HG02885 (cell line): Measurements from ENCODE around the gene PLAC8L1.
A peak's percentile ranks its signal among the peaks of the same experiment; 100 is the strongest.

ENCODE experiments used
- ATAC-seq: cut with Tn5 transposase; IDR thresholded peaks from one replicate; pipeline ENCODE4 v1.9.1; 2021; ENCODE audit warnings: mild to moderate bottlenecking; ENCODE audit not compliant: unreplicated experiment, poor library complexity

The PLAC8L1 gene

GRCh38 chr5:146082798-146083197 is 22.6 kb downstream of the PLAC8L1 start:
- peak; percentile 85 for ATAC-seq

DNA sequence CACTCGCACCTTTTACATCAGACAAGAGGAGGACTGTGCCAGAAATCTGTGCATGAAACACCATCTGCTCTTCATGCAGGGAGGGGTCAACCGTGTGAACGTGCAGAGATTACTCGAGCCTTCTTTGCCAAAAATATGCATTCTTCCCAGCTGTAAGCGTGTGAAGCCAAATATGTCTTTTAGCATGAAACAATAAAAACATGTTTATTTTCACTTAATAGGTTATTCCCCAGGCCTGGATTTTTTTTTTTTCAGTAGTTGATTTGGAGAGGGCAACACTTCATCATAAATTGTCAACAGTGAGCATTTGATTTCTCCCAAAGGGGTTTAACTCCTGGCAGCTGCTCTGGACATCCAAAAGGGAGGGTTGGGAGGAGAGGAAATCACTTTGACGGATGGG is 23.8 kb downstream of the PLAC8L1 start:
- ATAC-seq, result no peak

DNA sequence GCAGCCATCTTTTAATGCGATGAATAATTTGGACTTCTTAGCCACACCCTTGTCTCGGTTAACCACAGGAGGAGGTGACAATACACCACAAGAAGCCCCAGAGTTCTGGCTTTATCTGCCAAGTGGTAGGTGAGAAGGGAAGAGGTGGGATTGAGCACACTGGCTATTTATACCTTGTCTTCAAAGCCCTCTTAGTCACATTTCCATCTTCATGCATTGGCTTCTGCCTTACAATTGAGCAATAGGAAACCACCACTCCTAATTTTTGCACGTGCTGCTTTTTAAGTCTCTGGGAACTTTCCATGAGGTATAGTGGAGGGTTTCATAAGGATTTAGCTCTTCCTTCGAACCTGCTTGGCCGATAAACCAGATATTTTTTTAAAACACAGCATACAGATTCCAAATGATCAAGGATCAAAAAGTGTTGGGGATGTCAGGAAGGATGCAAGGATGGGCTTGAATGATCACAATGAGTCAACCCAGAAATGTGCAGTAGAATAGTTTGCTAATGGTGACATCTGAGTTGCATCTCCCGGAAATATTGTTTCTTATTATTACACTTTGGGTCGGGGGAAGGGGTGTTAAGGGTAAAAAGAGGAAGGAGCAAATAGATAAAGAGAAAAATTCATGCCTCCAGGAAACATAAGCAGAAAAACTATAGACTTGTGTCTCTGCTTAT is 25.5 kb downstream of the PLAC8L1 start:
- peak; percentile 44 for ATAC-seq

GRCh38 chr5:146078566-146078965 is 26.8 kb downstream of the PLAC8L1 start:
- no peak for ATAC-seq

DNA sequence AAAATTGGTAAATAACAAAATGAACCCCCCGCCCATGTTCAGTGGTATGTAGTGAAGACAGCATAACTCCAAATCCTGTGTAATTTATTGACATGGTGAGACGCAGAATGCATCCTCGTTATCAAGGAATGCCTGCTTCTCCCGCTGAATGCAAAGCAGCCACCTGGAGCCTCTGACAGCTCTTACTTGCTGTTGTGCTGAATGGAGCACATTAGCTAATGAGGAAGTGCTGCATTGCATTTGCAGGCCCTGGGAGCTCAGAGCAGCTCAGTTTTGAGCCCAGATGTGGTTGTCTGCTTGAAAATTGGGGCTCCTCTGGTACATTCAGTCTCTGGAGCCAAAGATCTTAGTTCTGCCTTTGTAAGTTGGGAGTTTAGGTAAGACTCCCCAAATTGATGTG is 28.9 kb downstream of the PLAC8L1 start:
- no peak for ATAC-seq

GRCh38 chr5:146076028-146076427 is 29.3 kb downstream of the PLAC8L1 start:
- ATAC-seq, result no peak

DNA sequence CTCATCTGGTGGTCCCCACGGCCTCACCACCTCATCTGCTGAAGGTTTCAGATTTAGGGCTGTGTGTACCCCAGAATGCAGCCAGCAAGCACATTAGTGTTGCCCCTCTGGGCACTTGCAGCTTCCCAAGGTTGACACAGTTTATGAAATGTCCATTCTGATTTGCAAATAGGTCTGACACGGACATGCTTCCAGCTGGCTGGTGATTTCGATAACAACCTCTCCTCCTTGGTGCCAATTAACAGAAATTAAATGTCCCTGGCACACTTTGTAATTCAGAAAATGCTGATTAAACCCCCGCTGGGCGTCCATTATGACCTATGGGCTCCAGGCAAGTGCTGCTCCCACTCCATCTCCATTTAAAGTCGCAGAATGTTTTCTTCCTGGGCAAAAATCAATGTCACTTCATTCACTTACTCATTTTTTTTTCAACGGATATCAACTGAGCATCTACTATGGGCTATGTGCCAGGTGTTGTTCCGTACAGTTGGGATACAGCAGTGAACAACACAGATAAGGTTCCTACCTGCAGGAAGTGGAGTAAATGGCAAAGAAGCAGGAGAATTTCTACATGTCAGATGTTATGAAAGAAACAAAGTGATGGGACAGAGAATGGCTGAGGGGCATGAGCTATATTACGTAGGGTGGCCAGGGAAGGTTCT is 32.0 kb downstream of the PLAC8L1 start:
- ATAC-seq, result no peak

DNA sequence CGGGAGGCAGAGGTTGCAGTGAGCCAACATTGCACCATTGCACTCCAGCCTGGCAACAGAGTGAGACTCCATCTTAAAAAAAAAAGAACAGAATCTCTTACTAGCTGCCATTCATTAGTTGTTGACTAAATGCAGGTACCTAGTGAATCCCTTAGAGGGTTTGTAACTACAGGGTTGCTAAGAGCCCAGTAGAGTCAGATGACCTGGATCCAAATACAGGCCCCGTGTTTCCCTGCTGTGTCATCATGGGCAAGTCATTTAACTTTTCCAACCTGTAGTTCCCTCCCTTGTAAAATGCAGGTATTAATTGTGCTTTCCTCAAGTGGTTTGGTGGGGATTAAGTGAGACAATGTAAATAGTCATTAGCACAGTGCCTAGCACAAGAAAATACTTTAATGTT is 32.8 kb downstream of the PLAC8L1 start:
- ATAC-seq, result no peak

- ATAC-seq, result no peak
Observed at GRCh38 chr5:146071171-146071570, 34.2 kb downstream of the PLAC8L1 start.

- ATAC-seq, result no peak
Observed at GRCh38 chr5:146070746-146071145, 34.6 kb downstream of the PLAC8L1 start.

DNA sequence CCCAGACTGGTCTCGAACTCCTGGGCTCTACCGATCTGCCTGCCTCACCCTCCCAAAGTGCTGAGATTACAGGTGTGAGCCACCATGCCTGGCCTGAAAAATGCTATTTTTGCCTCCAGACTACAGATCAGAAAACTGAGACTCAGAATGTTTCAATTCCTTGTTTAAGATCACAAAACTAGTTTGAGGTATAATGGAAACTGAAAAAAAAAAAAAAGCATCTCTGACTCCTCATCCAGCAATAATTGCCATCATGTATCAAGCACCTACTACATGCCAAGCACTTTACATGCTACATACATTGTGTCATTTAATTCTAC is 35.6 kb downstream of the PLAC8L1 start:
- ATAC-seq, result peak; percentile 55

DNA sequence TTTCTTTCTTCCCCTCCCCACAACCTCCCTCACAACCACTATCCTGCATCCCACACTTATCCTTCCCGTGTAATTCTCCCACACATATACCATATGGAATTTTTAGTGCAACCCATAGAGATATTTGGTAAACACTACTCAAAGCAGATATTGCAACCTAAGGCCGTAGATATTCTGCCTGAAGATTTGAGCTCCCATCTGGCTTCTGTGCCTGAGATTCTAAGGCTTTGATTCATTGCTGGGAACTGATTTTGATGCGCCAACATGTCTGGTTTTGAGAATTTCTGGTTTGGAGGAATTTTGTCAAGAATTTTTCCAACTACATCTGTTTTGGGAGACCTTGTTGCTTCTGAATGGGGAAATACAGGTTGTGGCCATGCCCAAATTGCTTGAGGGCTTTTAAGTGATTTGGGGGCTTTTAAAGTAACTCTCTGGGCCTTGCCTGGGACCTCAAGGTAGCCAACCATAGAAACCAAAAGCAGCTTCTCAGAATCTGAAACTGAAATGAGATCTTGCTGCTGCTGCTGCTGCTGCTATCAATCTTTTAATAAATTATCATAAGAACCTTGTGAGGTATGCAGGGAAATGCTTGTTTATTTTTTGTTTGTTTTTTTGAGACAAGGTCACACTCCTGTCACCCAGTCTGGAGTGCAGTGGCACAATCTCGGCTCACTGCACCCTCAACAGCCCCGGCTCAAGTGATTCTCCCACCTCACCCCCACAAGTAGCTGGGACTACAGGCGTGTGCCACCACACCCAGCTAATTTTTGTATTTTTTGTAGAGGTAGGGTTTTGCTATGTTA is 36.2 kb downstream of the PLAC8L1 start:
- ATAC-seq, result peak; percentile 48

GRCh38 chr5:146068206-146068605 is 37.2 kb downstream of the PLAC8L1 start:
- no peak for ATAC-seq

GRCh38 chr5:146066968-146067367 is 38.4 kb downstream of the PLAC8L1 start:
- ATAC-seq, result no peak

GRCh38 chr5:146060221-146060585 is 45.2 kb downstream of the PLAC8L1 start:
- no peak for ATAC-seq

DNA sequence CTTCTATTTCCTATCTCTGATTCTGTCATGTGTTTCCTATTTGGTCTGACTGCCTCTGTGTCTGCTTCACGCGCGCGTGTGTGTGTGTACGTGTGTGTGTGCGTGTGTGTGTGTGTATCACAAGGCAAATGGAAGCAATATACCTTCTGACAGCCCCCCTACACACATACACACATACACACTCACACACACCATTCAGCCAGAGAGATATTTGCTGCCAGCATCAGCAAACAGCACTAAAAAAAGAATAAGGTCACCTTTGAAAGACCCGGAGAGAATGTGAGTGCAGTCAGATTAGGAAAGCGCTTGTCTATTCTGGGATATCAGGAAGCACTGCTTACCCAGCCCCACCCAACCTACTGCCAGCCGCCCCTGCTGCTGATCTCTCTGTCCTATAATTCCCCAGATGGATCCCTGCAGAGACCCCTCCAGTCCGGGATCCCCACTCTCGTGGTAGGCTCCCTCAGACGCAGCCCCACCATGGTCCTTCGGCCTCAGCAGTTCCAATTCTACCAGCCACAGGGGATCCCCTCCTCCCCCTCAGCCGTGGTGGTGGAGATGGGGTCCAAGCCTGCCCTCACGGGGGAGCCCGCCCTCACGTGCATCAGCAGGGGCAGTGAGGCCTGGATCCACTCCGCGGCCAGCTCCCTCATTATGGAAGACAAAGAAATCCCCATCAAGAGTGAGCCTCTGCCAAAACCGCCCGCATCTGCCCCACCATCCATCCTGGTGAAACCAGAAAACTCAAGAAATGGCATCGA is 45.7 kb downstream of the PLAC8L1 start:
- ATAC-seq, result no peak

DNA sequence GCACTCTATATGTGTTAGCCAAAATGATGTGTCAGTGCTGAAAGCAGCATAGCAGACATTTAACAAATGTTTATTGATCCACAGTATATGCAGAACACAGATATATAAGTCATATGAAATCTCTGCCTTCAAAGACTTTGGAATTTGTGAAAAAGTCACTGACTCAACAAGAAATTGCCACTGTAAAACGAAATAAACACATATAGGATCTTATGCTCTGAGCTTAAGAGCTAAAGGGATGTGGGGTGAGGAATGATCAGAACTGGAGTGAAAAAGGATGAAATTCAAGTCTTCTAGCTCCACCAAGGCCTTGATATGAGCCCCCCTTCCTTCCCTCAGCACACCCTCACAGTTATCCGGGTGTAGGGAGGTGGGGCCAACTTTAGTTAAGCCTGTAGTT is 49.9 kb downstream of the PLAC8L1 start:
- no peak for ATAC-seq

GRCh38 chr5:146052780-146053179 is 52.6 kb downstream of the PLAC8L1 start:
- ATAC-seq, result peak; percentile 48

DNA sequence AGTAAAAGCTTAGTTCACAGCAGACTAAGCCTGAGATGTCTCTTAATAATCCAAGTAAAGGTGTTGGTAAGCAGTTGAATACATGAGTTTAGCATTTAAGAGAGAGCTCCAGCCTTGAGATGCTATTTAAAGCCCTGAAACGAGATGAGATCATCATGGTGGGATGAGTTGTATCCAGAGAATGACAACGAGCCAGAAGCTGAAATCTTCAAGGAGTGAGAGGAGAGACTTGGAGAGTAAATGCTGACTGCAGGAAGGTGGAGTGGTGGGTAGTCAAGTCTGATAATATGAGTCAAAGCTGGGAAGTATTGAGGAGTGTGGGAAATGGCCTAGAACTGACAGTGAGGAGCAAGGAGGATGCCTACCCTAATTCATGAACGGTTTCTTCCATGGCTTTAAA is 53.7 kb downstream of the PLAC8L1 start:
- no peak for ATAC-seq

DNA sequence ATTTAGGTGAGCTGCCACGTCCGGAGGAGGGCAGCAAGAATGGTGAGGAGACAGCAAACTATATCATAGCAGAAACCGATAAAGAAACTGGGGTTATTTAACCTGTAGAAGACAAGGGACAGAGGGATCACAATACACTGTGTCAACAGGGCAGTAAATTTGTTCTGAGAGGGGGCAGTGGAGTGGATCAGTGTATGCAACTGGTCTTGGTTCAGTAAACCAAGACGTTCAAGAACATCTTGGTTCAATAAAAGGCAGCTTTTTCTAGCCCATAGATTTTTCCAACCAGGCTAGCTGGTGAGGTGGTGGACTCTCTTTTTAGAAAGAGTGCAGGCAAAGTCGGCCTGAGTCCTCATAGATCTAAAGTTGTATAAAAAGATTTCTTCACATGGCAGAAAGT is 55.3 kb downstream of the PLAC8L1 start:
- ATAC-seq, result no peak

DNA sequence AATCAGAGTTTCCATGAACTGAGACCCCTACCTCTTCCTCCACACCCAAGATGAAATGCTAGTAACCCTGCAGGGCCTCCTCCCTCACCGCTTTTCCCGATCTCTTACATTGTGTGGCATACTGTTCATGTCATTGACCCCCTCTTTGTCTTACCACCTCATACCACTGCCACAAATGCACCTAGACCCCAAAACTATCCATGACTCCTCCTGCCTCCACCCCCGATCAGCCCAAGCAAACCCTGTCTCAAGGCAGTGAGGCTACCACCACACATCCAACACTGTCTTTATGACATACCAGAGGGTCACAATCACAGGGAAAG is 55.7 kb downstream of the PLAC8L1 start:
- no peak for ATAC-seq
